HG02678 (cell line): ENCODE measurements around the gene CDC14B.
"Not testable (repeated sequence)": the region's sequence is repeated elsewhere in the genome, so short reads cannot be mapped to it uniquely, and the experiment has no call there.

Source experiments
- ATAC-seq: cut with Tn5 transposase; IDR thresholded peaks from one replicate; pipeline ENCODE4 v1.9.1; 2021; ENCODE audit warnings: mild to moderate bottlenecking, moderate library complexity; ENCODE audit not compliant: unreplicated experiment

CDC14B gene

GRCh38 chr9:96596601-96597111 lies 23.0 kb downstream of the CDC14B start:
- no peak for ATAC-seq

- no peak for ATAC-seq
These were observed 32.0 kb downstream of the CDC14B start for GRCh38 chr9:96587338-96588315.

GRCh38 chr9:96585426-96585825 lies 34.2 kb downstream of the CDC14B start:
- no peak for ATAC-seq

GRCh38 chr9:96582199-96582598 lies 37.4 kb downstream of the CDC14B start:
- ATAC-seq, result not testable (repeated sequence)

GRCh38 chr9:96581786-96582185 lies 37.9 kb downstream of the CDC14B start:
- ATAC-seq, result no peak

GRCh38 chr9:96581301-96581700 lies 38.3 kb downstream of the CDC14B start:
- no peak for ATAC-seq

- no peak for ATAC-seq
These were observed 44.7 kb downstream of the CDC14B start for GRCh38 chr9:96574931-96575351.

GRCh38 chr9:96574455-96574854 lies 45.2 kb downstream of the CDC14B start:
- ATAC-seq, result no peak

GRCh38 chr9:96567203-96567700 lies 52.4 kb downstream of the CDC14B start:
- peak; percentile 43 for ATAC-seq

GRCh38 chr9:96566498-96567202 lies 53.0 kb downstream of the CDC14B start:
- ATAC-seq, result peak; percentile 93

- ATAC-seq, result no peak
These were observed 53.8 kb downstream of the CDC14B start for GRCh38 chr9:96565671-96566497.

GRCh38 chr9:96564217-96564616 lies 55.4 kb downstream of the CDC14B start:
- no peak for ATAC-seq

GRCh38 chr9:96559339-96559943 lies 60.2 kb downstream of the CDC14B start:
- no peak for ATAC-seq

GRCh38 chr9:96557921-96558320 lies 61.7 kb downstream of the CDC14B start:
- no peak for ATAC-seq

- no peak for ATAC-seq
These were observed 62.8 kb downstream of the CDC14B start for GRCh38 chr9:96556701-96557461.

GRCh38 chr9:96555567-96556386 lies 63.9 kb downstream of the CDC14B start:
- no peak for ATAC-seq

- no peak for ATAC-seq
These were observed 64.7 kb downstream of the CDC14B start for GRCh38 chr9:96554801-96555566.

- ATAC-seq, result no peak
These were observed 65.3 kb downstream of the CDC14B start for GRCh38 chr9:96554326-96554725.
